ENCODE data around the gene INPP5J.

INPP5J gene

DNA sequence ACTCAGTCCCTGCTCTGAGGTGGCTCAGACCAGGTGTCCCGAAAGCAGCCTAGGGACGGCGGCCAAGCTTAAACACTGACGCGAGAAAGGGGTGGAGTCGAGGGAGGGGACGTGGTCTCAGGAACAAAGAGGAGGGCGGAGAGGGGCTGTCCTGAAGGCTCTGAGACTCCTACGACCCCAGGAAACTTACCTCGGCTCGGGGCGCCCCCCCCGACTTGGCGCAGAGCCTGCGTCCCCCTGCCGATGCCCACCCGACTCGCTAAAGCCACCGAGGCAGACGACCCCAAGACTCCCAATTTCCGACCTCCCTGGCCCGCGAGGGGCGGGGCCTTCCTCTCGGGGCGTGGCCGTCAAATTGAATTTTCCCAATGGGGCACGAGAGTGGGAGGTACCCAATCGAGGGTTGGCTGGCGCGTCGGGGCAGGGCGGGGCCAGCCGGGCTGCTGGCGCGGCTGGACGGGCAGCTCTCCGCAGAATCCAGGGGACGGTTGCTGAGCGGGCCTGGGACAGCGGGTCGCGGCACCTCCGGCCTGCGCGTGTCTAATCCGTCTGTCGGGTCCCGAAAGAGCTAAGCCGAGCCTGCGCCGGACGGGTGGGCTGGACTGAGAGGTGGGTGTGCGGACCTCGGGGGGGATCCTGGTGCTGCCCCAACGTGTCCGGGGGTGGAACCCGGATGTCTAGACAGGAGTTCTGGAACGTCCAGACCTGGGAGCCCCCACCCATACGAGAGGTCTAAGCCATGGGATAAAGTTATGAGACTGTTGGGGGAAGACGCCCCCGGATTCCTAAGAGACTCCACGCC lies 41.7 kb upstream of the INPP5J start, which contains the start of gene SMTN:
TSS of gene SMTN (plus strand) at position 471 of the 802 bp plus-strand sequence. CDS start 1,941 bp downstream, outside the sequence.
- Histone ChIP-seq H3K9me3 (ENCODE audit: control insufficient read depth, insufficient read depth, low read length) (no peaks in the 10 kb centered on the region), H3K79me2 (ENCODE audit: control insufficient read depth, low read length) (peaks cover 19% of the 10 kb centered on the region), H3K36me3 (ENCODE audit: control insufficient read depth, low read length) (0 out of 2 replicates have a peak, but pooled peaks cover 3% of the 10 kb centered on the region), H3K4me3 (ENCODE audit: low read length) (peak within 1 kb of the TSS; percentile 84), H3K27ac (ENCODE audit: low read depth, low read length) (peak within 1 kb of the TSS; percentile 21; the same call in 1 of the 2 replicates), H3K4me2 (ENCODE audit: low read length) (peak within 1 kb of the TSS; percentile 98), H3K27me3 (ENCODE audit: control insufficient read depth, low read length) (no peaks in the 10 kb centered on the region), H3K9me2 (replicated peaks; ENCODE audit: control insufficient read depth, low read length) (no peaks in the 10 kb centered on the region), H3K4me1 (ENCODE audit: control insufficient read depth, low read length) (peaks cover 50% of the 10 kb centered on the region), H4K20me1 (ENCODE audit: control insufficient read depth, insufficient read depth, low read depth, low read length) (no peaks in the 10 kb centered on the region), H3F3A (ENCODE audit: control insufficient read depth, insufficient read depth) (0 out of 2 replicates have a peak, but pooled peaks cover 4% of the 10 kb centered on the region)
- TF ChIP-seq EZH2phosphoT487 (IDR thresholded peaks at IDR 0.05; ENCODE audit: borderline replicate concordance, low read length), result no peak
- TF ChIP-seq, protein P1, sequence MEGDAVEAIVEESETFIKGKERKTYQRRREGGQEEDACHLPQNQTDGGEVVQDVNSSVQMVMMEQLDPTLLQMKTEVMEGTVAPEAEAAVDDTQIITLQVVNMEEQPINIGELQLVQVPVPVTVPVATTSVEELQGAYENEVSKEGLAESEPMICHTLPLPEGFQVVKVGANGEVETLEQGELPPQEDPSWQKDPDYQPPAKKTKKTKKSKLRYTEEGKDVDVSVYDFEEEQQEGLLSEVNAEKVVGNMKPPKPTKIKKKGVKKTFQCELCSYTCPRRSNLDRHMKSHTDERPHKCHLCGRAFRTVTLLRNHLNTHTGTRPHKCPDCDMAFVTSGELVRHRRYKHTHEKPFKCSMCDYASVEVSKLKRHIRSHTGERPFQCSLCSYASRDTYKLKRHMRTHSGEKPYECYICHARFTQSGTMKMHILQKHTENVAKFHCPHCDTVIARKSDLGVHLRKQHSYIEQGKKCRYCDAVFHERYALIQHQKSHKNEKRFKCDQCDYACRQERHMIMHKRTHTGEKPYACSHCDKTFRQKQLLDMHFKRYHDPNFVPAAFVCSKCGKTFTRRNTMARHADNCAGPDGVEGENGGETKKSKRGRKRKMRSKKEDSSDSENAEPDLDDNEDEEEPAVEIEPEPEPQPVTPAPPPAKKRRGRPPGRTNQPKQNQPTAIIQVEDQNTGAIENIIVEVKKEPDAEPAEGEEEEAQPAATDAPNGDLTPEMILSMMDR (IDR thresholded peaks at IDR 0.05; ENCODE audit: low read depth, low read length, poor library complexity, severe bottlenecking), result no peak

DNA sequence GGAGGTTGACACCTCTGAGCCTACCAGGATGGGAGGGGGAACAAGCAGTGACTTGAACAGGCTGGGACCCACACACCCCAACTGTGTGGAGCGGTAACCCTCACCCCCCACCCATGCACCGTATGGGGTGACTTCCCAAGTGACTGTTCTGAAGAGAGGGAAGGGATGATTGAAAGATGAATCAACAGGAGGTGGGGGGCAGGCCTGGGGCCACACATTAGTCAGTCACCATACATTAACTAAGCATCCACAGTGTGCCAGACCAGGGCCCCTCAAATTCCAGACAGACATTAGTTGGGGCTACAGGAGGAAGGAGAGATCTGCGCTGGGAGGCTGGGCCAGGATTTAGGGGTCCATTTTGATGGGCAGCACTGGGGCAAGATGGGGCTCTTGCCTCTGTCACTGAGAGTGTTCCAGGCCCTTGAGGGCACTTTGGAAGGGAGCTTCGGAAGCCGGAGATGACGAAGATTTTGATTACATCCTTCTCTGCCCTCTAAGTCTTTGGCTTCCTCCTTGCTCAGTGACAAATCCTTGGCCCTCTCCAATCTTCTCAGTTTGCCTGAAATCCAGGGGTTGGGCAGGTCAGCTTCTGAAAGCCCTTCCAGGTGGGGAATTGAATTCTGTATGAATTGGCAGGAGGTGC lies 40.7 kb upstream of the INPP5J start:
- H3F3A ChIP-seq (ENCODE audit: control insufficient read depth, insufficient read depth), result 0 out of 2 replicates have a peak, but pooled peaks cover 4% of the 10 kb centered on the region
- H3K9me3 ChIP-seq (ENCODE audit: control insufficient read depth, insufficient read depth, low read length), result no peaks in the 10 kb centered on the region
- no peaks in the 10 kb centered on the region for H3K9me2 ChIP-seq (replicated peaks; ENCODE audit: control insufficient read depth, low read length)
- TF ChIP-seq, protein P1 (IDR thresholded peaks at IDR 0.05; ENCODE audit: low read depth, low read length, poor library complexity, severe bottlenecking), result no peak
- TF ChIP-seq EZH2phosphoT487 (IDR thresholded peaks at IDR 0.05; ENCODE audit: borderline replicate concordance, low read length), result no peak
- H3K4me3 ChIP-seq (ENCODE audit: low read length), result peak overlapping the region; percentile 84
- peaks cover 50% of the 10 kb centered on the region for H3K4me1 ChIP-seq (ENCODE audit: control insufficient read depth, low read length)
- no peaks in the 10 kb centered on the region for H3K27me3 ChIP-seq (ENCODE audit: control insufficient read depth, low read length)
- H3K79me2 ChIP-seq (ENCODE audit: control insufficient read depth, low read length), result peaks cover 19% of the 10 kb centered on the region
- H3K36me3 ChIP-seq (ENCODE audit: control insufficient read depth, low read length), result 0 out of 2 replicates have a peak, but pooled peaks cover 3% of the 10 kb centered on the region
- peak overlapping the region; percentile 98 for H3K4me2 ChIP-seq (ENCODE audit: low read length)
- no peaks in the 10 kb centered on the region for H4K20me1 ChIP-seq (ENCODE audit: control insufficient read depth, insufficient read depth, low read depth, low read length)
- H3K27ac ChIP-seq (ENCODE audit: low read depth, low read length), result no peak overlapping the region

DNA sequence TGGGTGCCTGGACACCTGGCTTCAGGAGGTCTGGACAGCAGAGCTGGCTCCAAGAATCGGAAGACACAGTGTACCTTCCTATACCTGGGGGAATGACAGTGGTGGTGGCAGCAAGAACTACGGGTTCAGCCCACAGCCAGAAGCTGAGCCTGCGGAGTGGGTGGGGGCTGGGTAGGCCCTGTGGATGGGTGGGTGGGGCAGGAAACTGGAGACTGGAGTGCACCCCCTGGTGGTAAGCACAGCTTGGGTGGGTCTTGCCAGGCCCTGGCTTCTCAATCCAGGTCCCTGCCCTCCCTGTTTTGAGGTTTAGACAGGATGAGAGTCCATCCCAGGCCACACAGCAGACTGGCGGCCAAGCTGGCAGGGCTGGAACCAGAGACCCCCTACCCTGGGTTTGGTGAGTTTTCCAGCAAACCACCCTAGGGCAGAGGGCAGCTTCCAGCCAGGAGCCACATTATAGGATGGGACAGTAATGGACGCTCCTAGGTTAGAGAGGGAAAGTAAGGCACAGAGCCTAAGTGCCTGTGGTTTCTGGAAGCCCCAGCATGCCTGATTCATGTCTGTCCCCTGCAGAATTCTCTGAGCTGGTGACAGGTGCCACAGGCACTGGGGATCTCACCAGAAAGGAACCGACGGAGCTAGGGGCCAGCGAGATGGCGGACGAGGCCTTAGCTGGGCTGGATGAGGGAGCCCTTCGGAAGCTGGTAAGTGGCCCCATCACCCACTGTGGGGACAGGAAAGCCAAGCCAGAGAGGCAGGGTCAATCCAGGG lies 40.0 kb upstream of the INPP5J start:
- Histone ChIP-seq H3F3A (ENCODE audit: control insufficient read depth, insufficient read depth) (0 out of 2 replicates have a peak, but pooled peaks cover 4% of the 10 kb centered on the region), H3K4me2 (ENCODE audit: low read length) (peak overlapping the region; percentile 98), H3K4me1 (ENCODE audit: control insufficient read depth, low read length) (peaks cover 50% of the 10 kb centered on the region), H3K27ac (ENCODE audit: low read depth, low read length) (no peak overlapping the region), H3K27me3 (ENCODE audit: control insufficient read depth, low read length) (no peaks in the 10 kb centered on the region), H3K9me2 (replicated peaks; ENCODE audit: control insufficient read depth, low read length) (no peaks in the 10 kb centered on the region), H3K9me3 (ENCODE audit: control insufficient read depth, insufficient read depth, low read length) (no peaks in the 10 kb centered on the region), H3K4me3 (ENCODE audit: low read length) (peak overlapping the region; percentile 86), H4K20me1 (ENCODE audit: control insufficient read depth, insufficient read depth, low read depth, low read length) (no peaks in the 10 kb centered on the region), H3K79me2 (ENCODE audit: control insufficient read depth, low read length) (peaks cover 19% of the 10 kb centered on the region), H3K36me3 (ENCODE audit: control insufficient read depth, low read length) (0 out of 2 replicates have a peak, but pooled peaks cover 3% of the 10 kb centered on the region)
- no peak for TF ChIP-seq EZH2phosphoT487 (IDR thresholded peaks at IDR 0.05; ENCODE audit: borderline replicate concordance, low read length)
- TF ChIP-seq, protein P1 (IDR thresholded peaks at IDR 0.05; ENCODE audit: low read depth, low read length, poor library complexity, severe bottlenecking), result peak; percentile 72
